ENCODE data around the gene FOXK2.

GRCh38 chr17:82640036-82640435 lies 120.5 kb downstream of the FOXK2 start:
- TF ChIP-seq, protein P1, sequence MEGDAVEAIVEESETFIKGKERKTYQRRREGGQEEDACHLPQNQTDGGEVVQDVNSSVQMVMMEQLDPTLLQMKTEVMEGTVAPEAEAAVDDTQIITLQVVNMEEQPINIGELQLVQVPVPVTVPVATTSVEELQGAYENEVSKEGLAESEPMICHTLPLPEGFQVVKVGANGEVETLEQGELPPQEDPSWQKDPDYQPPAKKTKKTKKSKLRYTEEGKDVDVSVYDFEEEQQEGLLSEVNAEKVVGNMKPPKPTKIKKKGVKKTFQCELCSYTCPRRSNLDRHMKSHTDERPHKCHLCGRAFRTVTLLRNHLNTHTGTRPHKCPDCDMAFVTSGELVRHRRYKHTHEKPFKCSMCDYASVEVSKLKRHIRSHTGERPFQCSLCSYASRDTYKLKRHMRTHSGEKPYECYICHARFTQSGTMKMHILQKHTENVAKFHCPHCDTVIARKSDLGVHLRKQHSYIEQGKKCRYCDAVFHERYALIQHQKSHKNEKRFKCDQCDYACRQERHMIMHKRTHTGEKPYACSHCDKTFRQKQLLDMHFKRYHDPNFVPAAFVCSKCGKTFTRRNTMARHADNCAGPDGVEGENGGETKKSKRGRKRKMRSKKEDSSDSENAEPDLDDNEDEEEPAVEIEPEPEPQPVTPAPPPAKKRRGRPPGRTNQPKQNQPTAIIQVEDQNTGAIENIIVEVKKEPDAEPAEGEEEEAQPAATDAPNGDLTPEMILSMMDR (IDR thresholded peaks at IDR 0.05): no peak
- TF ChIP-seq EZH2 (IDR thresholded peaks at IDR 0.05; ENCODE audit: borderline replicate concordance, insufficient read depth, low read depth, low read length, poor library complexity, severe bottlenecking): no peak

Data from B cell (primary cell).